Uterus (tissue), 2 donors: ENCODE data around the gene NCAPD2.

Source experiments
- CTCF ChIP-seq, 4 experiments: fragments of 200-600 bp in 2 of 4; fragments of 450-650 bp in 2 of 4; sonication (generic) in 2 of 4; IDR thresholded peaks; one replicate each; pipeline ENCODE4 v1.5.1; 2016 to 2019; ENCODE audit warnings: antibody characterized with exemption in 4 of 4, mild to moderate bottlenecking in 2 of 4, moderate library complexity in 1 of 4
- POLR2A ChIP-seq, 2 donors: fragments of 450-650 bp; IDR thresholded peaks; one replicate each; pipeline ENCODE4 v1.6.1; 2016; ENCODE audit warnings: antibody characterized with exemption in 2 of 2, mild to moderate bottlenecking in 1 of 2, moderate library complexity in 1 of 2

GRCh38 chr12:6559500-6559899, 65.6 kb downstream of the NCAPD2 start:
- TF ChIP-seq CTCF (IDR thresholded peaks at IDR 0.05) (no peak), POLR2A (IDR thresholded peaks at IDR 0.05) (no peak)
